HCT116 (cell line): ENCODE data around the gene MSLN. TPM values are rescaled to one million over a fixed set of nuclear protein-coding genes. Genes with fewer than 3 reads are reported as not detected.

Experiments used
- ATAC-seq: fragments of 200-7000 bp; cut with Tn5 transposase; 2 replicates; pipeline ENCODE4 v1.9.1; 2020; ENCODE audit warnings: mild to moderate bottlenecking, moderate library complexity
- BruUV-seq: library from RNA; stranded (reverse); fragments of 400-500 nt; replicated peaks from 2 replicates; lab custom pipeline; 2021; lab: Mats Ljungman, UMichigan
- CTCF ChIA-PET: fragments of 300-600 bp; sonication (Branson Sonifier 250); formaldehyde crosslinking; loops from one replicate; lab custom pipeline; 2021; ENCODE audit warnings: antibody characterized with exemption; lab: Charles Lee
- POLR2A ChIA-PET: fragments of 300-600, 350-600 bp; sonication (Branson Sonifier 250); formaldehyde crosslinking; loops from one replicate; lab custom pipeline; 2021; ENCODE audit warnings: antibody characterized with exemption; lab: Charles Lee
- RAD21 ChIA-PET, 2 experiments: fragments of 300-600 bp; sonication (Branson Sonifier 250); formaldehyde crosslinking; loops; one replicate each; lab custom pipeline; 2023; ENCODE audit warnings: low total read pairs in 2 of 2; ENCODE audit not compliant: uncharacterized antibody in 2 of 2, unreplicated experiment in 2 of 2, low non-redundant PET in 1 of 2; lab: Charles Lee
- DNase-seq: peaks from one replicate; pipeline ENCODE4 v3.0.0-alpha.2; 2010; ENCODE audit warnings: low read depth, low spot score
- H2AFZ ChIP-seq: fragments of 200-600 bp; shearing (Covaris generic), sonication (generic); 2 replicates; pipeline ENCODE4 v1.6.1; 2017; ENCODE audit warnings: low read depth, mixed run types, mixed read lengths, antibody characterized with exemption, low read length; ENCODE audit not compliant: poor library complexity, severe bottlenecking
- H3K27ac ChIP-seq: 2 replicates; pipeline ENCODE4 v1.5.1; 2012; ENCODE audit warnings: low read depth, low read length
- H3K27me3 ChIP-seq: fragments of 200-600 bp; sonication (generic); 2 replicates; pipeline ENCODE4 v1.6.1; 2016; ENCODE audit warnings: mixed run types, low read length, mixed read lengths; ENCODE audit not compliant: insufficient read depth
- H3K36me3 ChIP-seq, 2 experiments: fragments of 200-500 bp in 1 of 2; fragments of 200-600 bp in 1 of 2; sonication (Bioruptor generic) in 1 of 2; sonication (generic) in 1 of 2; 2 replicates each; pipeline versions ENCODE4 v1.5.1 to v1.6.1; 2014 to 2016; ENCODE audit warnings: low read length in 2 of 2, inconsistent platforms in 1 of 2, mixed read lengths in 1 of 2, mixed run types in 1 of 2; ENCODE audit not compliant: insufficient read depth in 2 of 2, control insufficient read depth in 1 of 2
- H3K4me1 ChIP-seq, 2 experiments: fragments of 200-600 bp in 1 of 2; sonication (generic) in 1 of 2; 2 replicates each; pipeline versions ENCODE4 v1.5.1 to v1.6.1; 2012 to 2017; ENCODE audit warnings: low read length in 2 of 2, inconsistent platforms in 1 of 2, mild to moderate bottlenecking in 1 of 2, mixed read lengths in 1 of 2, mixed run types in 1 of 2, moderate library complexity in 1 of 2; ENCODE audit not compliant: insufficient read depth in 2 of 2, control insufficient read depth in 1 of 2
- H3K4me2 ChIP-seq: fragments of 200-600 bp; sonication (generic); 2 replicates; pipeline ENCODE4 v1.6.1; 2017; ENCODE audit warnings: mixed run types, low read length, mixed read lengths
- H3K4me3 ChIP-seq, 2 experiments: fragments of 200-600 bp in 1 of 2; sonication (generic) in 1 of 2; replicated peaks in 1 of 2; 2 replicates each; pipeline ENCODE4 v1.5.1; 2011 to 2016; ENCODE audit warnings: low read length in 2 of 2, control low read depth in 1 of 2, low read depth in 1 of 2, mild to moderate bottlenecking in 1 of 2, mixed read lengths in 1 of 2, mixed run types in 1 of 2
- H3K79me2 ChIP-seq: fragments of 200-600 bp; sonication (generic); 2 replicates; pipeline ENCODE4 v1.6.1; 2017; ENCODE audit warnings: mild to moderate bottlenecking, mixed run types, low read length, moderate library complexity, mixed read lengths; ENCODE audit not compliant: insufficient read depth
- H3K9ac ChIP-seq: fragments of 200-600 bp; sonication (generic); 2 replicates; pipeline ENCODE4 v1.6.1; 2016; ENCODE audit warnings: low read length, mixed read lengths
- H3K9me2 ChIP-seq: fragments of 200-600 bp; sonication (generic), shearing (Covaris generic); 2 replicates; pipeline ENCODE4 v1.6.1; 2017; ENCODE audit warnings: mixed run types, mild to moderate bottlenecking, moderate library complexity; ENCODE audit not compliant: insufficient read depth
- H3K9me3 ChIP-seq, 2 experiments: fragments of 200-500 bp in 1 of 2; fragments of 200-600 bp in 1 of 2; sonication (Bioruptor generic) in 1 of 2; sonication (generic) in 1 of 2; 2 replicates each; pipeline ENCODE4 v1.6.1; 2014 to 2017; ENCODE audit warnings: low read length in 2 of 2, mixed read lengths in 2 of 2, inconsistent platforms in 1 of 2, low read depth in 1 of 2, mild to moderate bottlenecking in 1 of 2, mixed run types in 1 of 2, moderate library complexity in 1 of 2; ENCODE audit not compliant: control insufficient read depth in 1 of 2, insufficient read depth in 1 of 2
- H4K20me1 ChIP-seq: fragments of 200-600 bp; sonication (generic), shearing (Covaris generic); 2 replicates; pipeline ENCODE4 v1.6.1; 2017; ENCODE audit warnings: mixed run types, mild to moderate bottlenecking, moderate library complexity; ENCODE audit not compliant: insufficient read depth
- ATF3 ChIP-seq: IDR thresholded peaks from 2 replicates; pipeline ENCODE4 v1.6.1; 2012
- CBX3 ChIP-seq: IDR thresholded peaks from 2 replicates; pipeline ENCODE4 v1.6.1; 2012; ENCODE audit warnings: low read depth
- CEBPB ChIP-seq: IDR thresholded peaks from 2 replicates; pipeline ENCODE4 v1.6.1; 2012; ENCODE audit warnings: low read depth
- ELF1 ChIP-seq: IDR thresholded peaks from 2 replicates; pipeline ENCODE4 v1.6.1; 2012; ENCODE audit warnings: low read depth, borderline replicate concordance
- EZH2 ChIP-seq: fragments of 200-600 bp; sonication (generic); IDR thresholded peaks from 2 replicates; pipeline ENCODE4 v1.6.1; 2017; ENCODE audit warnings: antibody characterized with exemption, mixed run types
- EZH2phosphoT487 ChIP-seq: fragments of 200-600 bp; IDR thresholded peaks from 2 replicates; pipeline ENCODE4 v1.6.1; 2018; ENCODE audit warnings: antibody characterized with exemption, borderline replicate concordance
- FOSL1 ChIP-seq: IDR thresholded peaks from 2 replicates; pipeline ENCODE4 v1.6.1; 2012; ENCODE audit warnings: low read depth
- JUND ChIP-seq: IDR thresholded peaks from 2 replicates; pipeline ENCODE4 v1.6.1; 2012
- POLR2AphosphoS5 ChIP-seq: IDR thresholded peaks from 2 replicates; pipeline ENCODE4 v1.6.1; 2011; ENCODE audit warnings: mild to moderate bottlenecking, low read depth, low read length, moderate library complexity
- SRF ChIP-seq: IDR thresholded peaks from 2 replicates; pipeline ENCODE4 v1.6.1; 2012; ENCODE audit warnings: low read depth
- TCF7L2 ChIP-seq: IDR thresholded peaks from 2 replicates; pipeline ENCODE4 v1.7.0; 2011; ENCODE audit warnings: borderline replicate concordance, inconsistent platforms; ENCODE audit not compliant: insufficient read depth, insufficient read length; ENCODE audit errors: extremely low read depth
- ZFX ChIP-seq: fragments of 450-650 bp; IDR thresholded peaks from 2 replicates; pipeline ENCODE4 v1.6.1; 2017
- intact Hi-C: fragments of 100-400 bp; cut with micrococcal nuclease; formaldehyde crosslinking; loops from 2 replicates; pipeline ENCODE4 v1.10.0; 2022
- total RNA-seq: library from RNA; stranded (reverse); gene quantifications from one replicate; pipeline ENCODE4 v1.2.1, GENCODE V29; 2021; ENCODE audit not compliant: unreplicated experiment
- TF ChIP-seq, protein P1 (sequence below): IDR thresholded peaks from 2 replicates; pipeline ENCODE4 v1.6.1; 2011; ENCODE audit warnings: mild to moderate bottlenecking, low read length, moderate library complexity; ENCODE audit not compliant: insufficient replicate concordance; ENCODE audit errors: extremely low read depth
- TF ChIP-seq, protein P2 (sequence below): IDR thresholded peaks from 2 replicates; pipeline ENCODE4 v1.6.1; 2012
- TF ChIP-seq, protein P3 (sequence below), 3 experiments: fragments of 200-600 bp in 1 of 3; sonication (generic) in 1 of 3; IDR thresholded peaks in 2 of 3; conservative IDR thresholded peaks in 1 of 3; 2 replicates each; pipeline ENCODE4 v1.5.1; 2012 to 2017; ENCODE audit warnings: low read depth in 2 of 3, low read length in 2 of 3, antibody characterized with exemption in 1 of 3, borderline replicate concordance in 1 of 3, control low read depth in 1 of 3, mild to moderate bottlenecking in 1 of 3, mixed read lengths in 1 of 3, mixed run types in 1 of 3, moderate library complexity in 1 of 3; ENCODE audit not compliant: insufficient read depth in 1 of 3

The MSLN gene
- total RNA-seq, 1 experiment from 2014 or later, result 40.9 TPM

- ChIA-PET RAD21 (no interaction called here), POLR2A (no interaction called here), CTCF (no interaction called here)
- ATAC-seq (no peak), DNase-seq (no peak)
- TF ChIP-seq ELF1, result no peak
- TF ChIP-seq, protein P1, sequence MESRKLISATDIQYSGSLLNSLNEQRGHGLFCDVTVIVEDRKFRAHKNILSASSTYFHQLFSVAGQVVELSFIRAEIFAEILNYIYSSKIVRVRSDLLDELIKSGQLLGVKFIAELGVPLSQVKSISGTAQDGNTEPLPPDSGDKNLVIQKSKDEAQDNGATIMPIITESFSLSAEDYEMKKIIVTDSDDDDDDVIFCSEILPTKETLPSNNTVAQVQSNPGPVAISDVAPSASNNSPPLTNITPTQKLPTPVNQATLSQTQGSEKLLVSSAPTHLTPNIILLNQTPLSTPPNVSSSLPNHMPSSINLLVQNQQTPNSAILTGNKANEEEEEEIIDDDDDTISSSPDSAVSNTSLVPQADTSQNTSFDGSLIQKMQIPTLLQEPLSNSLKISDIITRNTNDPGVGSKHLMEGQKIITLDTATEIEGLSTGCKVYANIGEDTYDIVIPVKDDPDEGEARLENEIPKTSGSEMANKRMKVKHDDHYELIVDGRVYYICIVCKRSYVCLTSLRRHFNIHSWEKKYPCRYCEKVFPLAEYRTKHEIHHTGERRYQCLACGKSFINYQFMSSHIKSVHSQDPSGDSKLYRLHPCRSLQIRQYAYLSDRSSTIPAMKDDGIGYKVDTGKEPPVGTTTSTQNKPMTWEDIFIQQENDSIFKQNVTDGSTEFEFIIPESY, result no peak
- TF ChIP-seq, protein P2, sequence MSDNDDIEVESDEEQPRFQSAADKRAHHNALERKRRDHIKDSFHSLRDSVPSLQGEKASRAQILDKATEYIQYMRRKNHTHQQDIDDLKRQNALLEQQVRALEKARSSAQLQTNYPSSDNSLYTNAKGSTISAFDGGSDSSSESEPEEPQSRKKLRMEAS, result no peak
- TF ChIP-seq, protein P3, sequence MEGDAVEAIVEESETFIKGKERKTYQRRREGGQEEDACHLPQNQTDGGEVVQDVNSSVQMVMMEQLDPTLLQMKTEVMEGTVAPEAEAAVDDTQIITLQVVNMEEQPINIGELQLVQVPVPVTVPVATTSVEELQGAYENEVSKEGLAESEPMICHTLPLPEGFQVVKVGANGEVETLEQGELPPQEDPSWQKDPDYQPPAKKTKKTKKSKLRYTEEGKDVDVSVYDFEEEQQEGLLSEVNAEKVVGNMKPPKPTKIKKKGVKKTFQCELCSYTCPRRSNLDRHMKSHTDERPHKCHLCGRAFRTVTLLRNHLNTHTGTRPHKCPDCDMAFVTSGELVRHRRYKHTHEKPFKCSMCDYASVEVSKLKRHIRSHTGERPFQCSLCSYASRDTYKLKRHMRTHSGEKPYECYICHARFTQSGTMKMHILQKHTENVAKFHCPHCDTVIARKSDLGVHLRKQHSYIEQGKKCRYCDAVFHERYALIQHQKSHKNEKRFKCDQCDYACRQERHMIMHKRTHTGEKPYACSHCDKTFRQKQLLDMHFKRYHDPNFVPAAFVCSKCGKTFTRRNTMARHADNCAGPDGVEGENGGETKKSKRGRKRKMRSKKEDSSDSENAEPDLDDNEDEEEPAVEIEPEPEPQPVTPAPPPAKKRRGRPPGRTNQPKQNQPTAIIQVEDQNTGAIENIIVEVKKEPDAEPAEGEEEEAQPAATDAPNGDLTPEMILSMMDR (IDR thresholded peaks at IDR 0.05 in 2 of 3, conservative IDR thresholded peaks at IDR 0.05 in 1 of 3; ENCODE audit: borderline replicate concordance in 1 of 3, insufficient read depth in 1 of 3, low read depth in 2 of 3, low read length in 2 of 3), result no peak
- no peak for TF ChIP-seq CEBPB
- TF ChIP-seq EZH2phosphoT487, result no peak
- TF ChIP-seq JUND, result no peak
- TF ChIP-seq EZH2, result no peak
- TF ChIP-seq ATF3, result no peak
- TF ChIP-seq FOSL1, result no peak
- TF ChIP-seq ZFX, result no peak
- no peak for TF ChIP-seq TCF7L2
- TF ChIP-seq POLR2AphosphoS5, result no peak
- TF ChIP-seq CBX3, result no peak
- no peak for TF ChIP-seq SRF
- Histone ChIP-seq H3K79me2 (peaks cover 14% of the 10 kb centered on the region; the same call in 1 of the 2 replicates), H3K36me3 (peaks cover 7 to 11% of the 10 kb centered on the region in 2 experiments; a peak in 3 of 4 replicates), H3K27me3 (no peaks in the 10 kb centered on the region), H2AFZ (no peak overlapping the region), H3K4me2 (no peak overlapping the region), H3K4me1 (peaks cover 14 to 15% of the 10 kb centered on the region in 2 experiments), H3K9ac (no peak overlapping the region), H3K9me2 (no peaks in the 10 kb centered on the region), H4K20me1 (no peaks in the 10 kb centered on the region), H3K27ac (no peak overlapping the region; the same call in 1 of the 2 replicates), H3K4me3 (no peak overlapping the region), H3K9me3 (no peaks in the 10 kb centered on the region)
- BruUV-seq, result no TSS peak
- intact Hi-C loops, result no loop called here
Observed at GRCh38 chr16:766820-767640, 6.5 kb downstream of the MSLN start.
